CD4-positive, alpha-beta T cell (primary cell): ENCODE results near the gene UBTD2. TPM values are rescaled to one million over a fixed set of nuclear protein-coding genes. Genes with fewer than 3 reads are reported as not detected.

ENCODE experiments used
- ATAC-seq: fragments of 200-7000 bp; cut with Tn5 transposase; one replicate; pipeline ENCODE4 v1.10.0; 2022; ENCODE audit warnings: mild to moderate bottlenecking; ENCODE audit not compliant: poor library complexity
- CTCF ChIA-PET: fragments of 350-600 bp; sonication (Branson Sonifier 250); formaldehyde crosslinking; loops from one replicate; lab custom pipeline; 2021; ENCODE audit warnings: antibody characterized with exemption, inconsistent platforms; lab: Charles Lee
- POLR2A ChIA-PET: fragments of 350-600 bp; sonication (Branson Sonifier 250); formaldehyde crosslinking; loops from one replicate; lab custom pipeline; 2021; ENCODE audit warnings: antibody characterized with exemption, inconsistent platforms; lab: Charles Lee
- DNase-seq, 14 experiments: peaks; one replicate each; pipeline ENCODE4 v3.0.0-alpha.2; 2013 to 2020; ENCODE audit warnings: mixed read lengths in 2 of 14
- H3K27ac ChIP-seq, 2 donors: one replicate each; pipeline versions ENCODE4 v1.5.1 to v1.7.0; 2013; ENCODE audit warnings: low read length in 2 of 2, low read depth in 1 of 2, mild to moderate bottlenecking in 1 of 2
- H3K27me3 ChIP-seq, 2 experiments: 1 replicate in 1 of 2; 2 replicates in 1 of 2; pipeline versions ENCODE4 v1.6.1 to v1.7.0; 2013; ENCODE audit warnings: low read length in 2 of 2, control low read depth in 1 of 2, mild to moderate bottlenecking in 1 of 2, moderate library complexity in 1 of 2; ENCODE audit not compliant: insufficient read depth in 2 of 2, control insufficient read depth in 1 of 2
- H3K36me3 ChIP-seq: one replicate; pipeline ENCODE4 v1.6.1; 2013; ENCODE audit warnings: low read length, control low read depth; ENCODE audit not compliant: insufficient read depth
- H3K4me1 ChIP-seq: one replicate; pipeline ENCODE4 v1.6.1; 2013; ENCODE audit warnings: low read length, control low read depth; ENCODE audit not compliant: insufficient read depth
- H3K4me3 ChIP-seq: one replicate; pipeline ENCODE4 v1.5.1; 2013; ENCODE audit warnings: mild to moderate bottlenecking, low read length, moderate library complexity
- H3K9me3 ChIP-seq, 2 experiments: 1 replicate in 1 of 2; 2 replicates in 1 of 2; pipeline versions ENCODE4 v1.6.1 to v1.7.0; 2013; ENCODE audit warnings: low read length in 2 of 2, mild to moderate bottlenecking in 2 of 2, control low read depth in 1 of 2, moderate library complexity in 1 of 2; ENCODE audit not compliant: control insufficient read depth in 1 of 2, insufficient read depth in 1 of 2
- H3K27ac Mint-ChIP-seq: one replicate; pipeline ENCODE4 v1.8.0; 2020; ENCODE audit warnings: mixed read lengths
- H3K27me3 Mint-ChIP-seq: one replicate; pipeline ENCODE4 v1.8.0; 2021; ENCODE audit warnings: mixed read lengths
- H3K36me3 Mint-ChIP-seq: one replicate; pipeline ENCODE4 v1.8.0; 2021; ENCODE audit warnings: low read depth, mixed read lengths
- H3K4me1 Mint-ChIP-seq: one replicate; pipeline ENCODE4 v1.8.0; 2021; ENCODE audit warnings: low read depth, mixed read lengths
- H3K4me3 Mint-ChIP-seq: one replicate; pipeline ENCODE4 v1.8.0; 2020; ENCODE audit warnings: mild to moderate bottlenecking, mixed read lengths
- H3K9me3 Mint-ChIP-seq: one replicate; pipeline ENCODE4 v1.8.0; 2020; ENCODE audit warnings: mixed read lengths
- intact Hi-C, 2 experiments: fragments of 100-400 bp; cut with DNase I in 1 of 2; cut with micrococcal nuclease in 1 of 2; formaldehyde crosslinking; loops; one replicate each; pipeline versions ENCODE4 v1.15.1 to v1.9.0; 2023 to 2025; cut with DNase I, micrococcal nuclease
- total RNA-seq, 174 experiments: library from RNA in 2 of 174; stranded (reverse) in 2 of 174; gene quantifications; one replicate each; pipeline ENCODE4 v1.2.3 and lab custom pipeline; 2021 to 2026
- TF ChIP-seq, protein P1 (sequence below): fragments of 200-600 bp; IDR thresholded peaks from one replicate; pipeline ENCODE4 v1.8.0; 2022; ENCODE audit warnings: antibody characterized with exemption, mild to moderate bottlenecking

The UBTD2 gene
- total RNA-seq, 2 experiments from 2014 or later = 0.66 to 1.1 TPM

DNA sequence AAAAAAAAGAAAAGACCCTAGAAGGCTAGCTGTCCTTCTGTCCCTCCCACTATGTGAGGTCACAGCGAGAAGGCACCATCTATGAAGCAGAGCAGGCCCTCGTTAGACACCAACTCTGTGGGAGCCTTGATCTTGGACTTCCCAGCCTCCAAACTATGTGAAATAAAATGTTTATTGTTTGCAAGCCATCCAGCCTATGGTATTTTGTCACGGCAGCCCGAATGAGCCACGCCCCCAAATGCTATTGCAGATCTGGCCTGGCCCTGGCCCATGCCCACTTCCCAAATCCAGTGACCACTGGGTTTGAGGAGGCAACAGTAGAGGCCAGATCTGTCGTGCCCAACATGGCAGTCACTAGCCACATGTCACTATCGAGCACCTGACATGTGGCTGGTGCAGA lies 106.4 kb downstream of the UBTD2 start:
- H3K4me3 ChIP-seq = no peak overlapping the region
- H3K27ac ChIP-seq = peak overlapping the region; percentile 97 to 98
- Mint-ChIP-seq H3K36me3 (peaks cover 57% of the 10 kb centered on the region), H3K27ac (peak overlapping the region; percentile 98), H3K9me3 (no peaks in the 10 kb centered on the region), H3K27me3 (no peaks in the 10 kb centered on the region), H3K4me1 (peaks cover 94% of the 10 kb centered on the region), H3K4me3 (peak overlapping the region; percentile 91)
- no peaks in the 10 kb centered on the region for H3K9me3 ChIP-seq
- ChIA-PET CTCF (interaction anchor here (1.8 to 2.4 kb wide), 2 partner anchors 10 to 106 kb away, joined by 4 to 11 read pairs; partner anchors contain the start of genes STK10 and UBTD2), POLR2A (interaction anchor here (4.6 to 10.4 kb wide), 4 partner anchors 10 to 66 kb away, joined by 27 to 592 read pairs (median 65); partner anchors contain the start of gene STK10)
- ATAC-seq (no peak), DNase-seq (peak in 2 of 14 experiments; percentile 37 to 51)
- TF ChIP-seq, protein P1, sequence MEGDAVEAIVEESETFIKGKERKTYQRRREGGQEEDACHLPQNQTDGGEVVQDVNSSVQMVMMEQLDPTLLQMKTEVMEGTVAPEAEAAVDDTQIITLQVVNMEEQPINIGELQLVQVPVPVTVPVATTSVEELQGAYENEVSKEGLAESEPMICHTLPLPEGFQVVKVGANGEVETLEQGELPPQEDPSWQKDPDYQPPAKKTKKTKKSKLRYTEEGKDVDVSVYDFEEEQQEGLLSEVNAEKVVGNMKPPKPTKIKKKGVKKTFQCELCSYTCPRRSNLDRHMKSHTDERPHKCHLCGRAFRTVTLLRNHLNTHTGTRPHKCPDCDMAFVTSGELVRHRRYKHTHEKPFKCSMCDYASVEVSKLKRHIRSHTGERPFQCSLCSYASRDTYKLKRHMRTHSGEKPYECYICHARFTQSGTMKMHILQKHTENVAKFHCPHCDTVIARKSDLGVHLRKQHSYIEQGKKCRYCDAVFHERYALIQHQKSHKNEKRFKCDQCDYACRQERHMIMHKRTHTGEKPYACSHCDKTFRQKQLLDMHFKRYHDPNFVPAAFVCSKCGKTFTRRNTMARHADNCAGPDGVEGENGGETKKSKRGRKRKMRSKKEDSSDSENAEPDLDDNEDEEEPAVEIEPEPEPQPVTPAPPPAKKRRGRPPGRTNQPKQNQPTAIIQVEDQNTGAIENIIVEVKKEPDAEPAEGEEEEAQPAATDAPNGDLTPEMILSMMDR = no peak
- peaks cover 99% of the 10 kb centered on the region for H3K4me1 ChIP-seq
- H3K36me3 ChIP-seq = peaks cover 20% of the 10 kb centered on the region
- no peaks in the 10 kb centered on the region for H3K27me3 ChIP-seq
- intact Hi-C loops = loop anchor here in 1 of 2 experiments (5.0 to 10.0 kb wide), 2 partner anchors 35 to 588 kb away; no protein-coding TSS in a partner anchor

DNA sequence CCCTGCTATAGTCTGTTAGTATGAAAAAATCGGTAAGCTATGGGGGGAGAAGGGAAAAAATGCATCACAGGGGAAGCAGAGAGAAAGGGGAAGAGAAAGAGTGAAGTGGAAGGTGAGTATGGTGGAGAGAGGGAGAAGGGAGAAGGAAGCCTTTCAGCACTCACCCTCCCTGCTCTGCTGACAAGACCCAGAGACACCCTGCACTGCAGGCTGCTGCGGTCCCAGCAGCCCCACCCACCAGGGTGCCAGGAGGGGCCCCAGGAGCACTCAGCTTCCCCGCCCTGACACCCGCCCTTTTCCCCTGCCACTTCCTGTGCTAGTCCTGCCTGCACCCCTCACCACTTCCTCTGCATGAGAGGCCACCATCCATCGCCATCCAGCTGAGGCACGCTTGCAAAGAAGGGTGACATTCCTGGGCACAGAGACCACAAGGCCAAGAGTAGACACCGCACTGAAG lies 108.3 kb downstream of the UBTD2 start:
- CTCF ChIA-PET = interaction anchor here (1.4 to 4.8 kb wide), 4 partner anchors 11 to 118 kb away, joined by 3 to 85 read pairs (median 6); partner anchors contain the start of gene STK10
- Mint-ChIP-seq H3K27me3 (no peaks in the 10 kb centered on the region), H3K9me3 (no peaks in the 10 kb centered on the region), H3K36me3 (peaks cover 51% of the 10 kb centered on the region), H3K27ac (peak overlapping the region; percentile 98), H3K4me1 (peaks cover 94% of the 10 kb centered on the region), H3K4me3 (peak overlapping the region; percentile 91)
- Histone ChIP-seq H3K27me3 (no peaks in the 10 kb centered on the region), H3K27ac (peak overlapping the region; percentile 97 to 98), H3K36me3 (peaks cover 21% of the 10 kb centered on the region), H3K4me1 (peaks cover 98% of the 10 kb centered on the region), H3K4me3 (peak overlapping the region; percentile 65), H3K9me3 (no peaks in the 10 kb centered on the region)
- POLR2A ChIA-PET = interaction anchor here (1.0 to 10.4 kb wide), 29 partner anchors 11 to 1743 kb away, joined by 3 to 592 read pairs (median 9); partner anchors contain the start of genes DUSP1, FBXW11, NPM1 and STK10
- ATAC-seq = peak; percentile 72
- TF ChIP-seq, protein P1 = no peak
- peak; percentile 83 to 97 (median 92) for DNase-seq
- intact Hi-C loops = loop anchor here (1.0 to 10.0 kb wide), 5 partner anchors 11 to 590 kb away; partner anchors contain the start of gene STK10 (in 1 of the 2)

DNA sequence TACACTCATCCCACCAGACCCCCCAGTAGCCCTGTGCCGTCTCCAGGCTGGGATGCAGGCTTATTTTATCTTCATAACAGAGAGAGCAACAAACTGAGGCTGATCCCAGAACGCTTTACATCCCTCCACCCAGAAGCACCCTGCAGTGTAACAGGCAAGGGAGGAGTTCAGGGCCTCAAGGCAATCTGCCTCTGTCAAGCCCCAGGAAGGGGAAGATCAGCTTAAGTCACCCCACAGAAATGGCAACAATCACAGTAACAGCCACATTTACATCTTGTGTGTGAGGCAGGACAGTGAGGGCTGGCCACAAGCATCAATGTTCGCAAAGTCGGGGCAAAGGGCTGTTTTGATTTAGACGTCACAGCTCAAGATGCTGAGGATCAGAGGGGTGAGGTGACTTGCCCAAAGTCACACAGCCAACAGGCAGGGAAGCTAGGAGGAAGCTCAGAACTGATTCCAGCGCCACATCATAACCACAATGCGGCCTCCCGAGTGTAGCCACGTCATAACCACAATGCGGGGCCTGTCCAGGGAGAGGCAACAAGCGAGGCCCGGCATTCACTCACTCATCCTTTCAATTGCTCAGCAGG lies 109.9 kb downstream of the UBTD2 start:
- ATAC-seq (peak; percentile 3), DNase-seq (peak in 13 of 14 experiments; percentile 40 to 82 (median 62))
- TF ChIP-seq, protein P1 = no peak
- H3K36me3 Mint-ChIP-seq = peaks cover 55% of the 10 kb centered on the region
- H3K27me3 ChIP-seq = no peaks in the 10 kb centered on the region
- H3K27ac Mint-ChIP-seq = peak overlapping the region; percentile 98
- H3K27ac ChIP-seq = peak overlapping the region; percentile 80 to 97
- H3K27me3 Mint-ChIP-seq = no peaks in the 10 kb centered on the region
- POLR2A ChIA-PET = interaction anchor here (1.0 to 10.4 kb wide), 26 partner anchors 10 to 598 kb away, joined by 3 to 592 read pairs (median 8); partner anchors contain the start of genes DUSP1, FBXW11 and STK10
- H3K4me3 Mint-ChIP-seq = peak overlapping the region; percentile 91
- H3K9me3 ChIP-seq = no peaks in the 10 kb centered on the region
- CTCF ChIA-PET = interaction anchor here (1.1 to 4.8 kb wide), 5 partner anchors 12 to 120 kb away, joined by 4 to 85 read pairs (median 5); partner anchors contain the start of gene STK10
- H3K4me1 ChIP-seq = peaks cover 96% of the 10 kb centered on the region
- no peaks in the 10 kb centered on the region for H3K9me3 Mint-ChIP-seq
- intact Hi-C loops = loop anchor here in 1 of 2 experiments (1.0 to 10.0 kb wide), 2 partner anchors 12 to 591 kb away; no protein-coding TSS in a partner anchor
- H3K36me3 ChIP-seq = peaks cover 33% of the 10 kb centered on the region
- peak overlapping the region; percentile 65 for H3K4me3 ChIP-seq
- H3K4me1 Mint-ChIP-seq = peaks cover 95% of the 10 kb centered on the region
